Parathyroid adenoma (tissue), 2 donors: ENCODE measurements around the gene NRIP1.

Experiments
- H2AFZ ChIP-seq: fragments of 300-600 bp; sonication (generic); one replicate; pipeline ENCODE4 v1.7.0; 2017; ENCODE audit warnings: antibody characterized with exemption, mild to moderate bottlenecking
- H3K27ac ChIP-seq: fragments of 300-600 bp; sonication (generic); one replicate; pipeline ENCODE4 v1.7.0; 2017
- H3K27me3 ChIP-seq: fragments of 300-600 bp; sonication (generic); one replicate; pipeline ENCODE4 v1.7.0; 2017; ENCODE audit warnings: low read length; ENCODE audit not compliant: control insufficient read depth, insufficient read depth
- H3K36me3 ChIP-seq: fragments of 300-600 bp; sonication (generic); one replicate; pipeline ENCODE4 v1.7.0; 2017; ENCODE audit warnings: low read length; ENCODE audit not compliant: control insufficient read depth, insufficient read depth
- H3K4me1 ChIP-seq: fragments of 300-600 bp; sonication (generic); one replicate; pipeline ENCODE4 v1.7.0; 2017; ENCODE audit warnings: control low read depth
- H3K4me2 ChIP-seq: fragments of 300-600 bp; sonication (generic); one replicate; pipeline ENCODE4 v1.7.0; 2017; ENCODE audit warnings: low read length
- H3K4me3 ChIP-seq: fragments of 300-600 bp; sonication (generic); one replicate; pipeline ENCODE4 v1.7.0; 2017; ENCODE audit warnings: low read depth, low read length
- H3K79me2 ChIP-seq: fragments of 300-600 bp; sonication (generic); one replicate; pipeline ENCODE4 v1.7.0; 2017; ENCODE audit warnings: control low read depth
- H3K9ac ChIP-seq: fragments of 300-600 bp; sonication (generic); one replicate; pipeline ENCODE4 v1.7.0; 2017; ENCODE audit warnings: mild to moderate bottlenecking
- H3K9me3 ChIP-seq: fragments of 300-600 bp; sonication (generic); one replicate; pipeline ENCODE4 v1.7.0; 2017; ENCODE audit warnings: low read length; ENCODE audit not compliant: control insufficient read depth
- CTCF ChIP-seq: fragments of 300-600 bp; sonication (generic); IDR thresholded peaks from one replicate; pipeline ENCODE4 v1.7.0; 2017; ENCODE audit warnings: antibody characterized with exemption, mild to moderate bottlenecking
- donor health status: primary hyperparathyroidism.

Gene NRIP1

GRCh38 chr21:15026370-15026769 is 38.4 kb downstream of the NRIP1 start:
- TF ChIP-seq CTCF: no peak
- Histone ChIP-seq H2AFZ (no peak overlapping the region), H3K9ac (no peak overlapping the region), H3K36me3 (no peaks in the 10 kb centered on the region), H3K4me1 (no peaks in the 10 kb centered on the region), H3K27me3 (no peaks in the 10 kb centered on the region), H3K4me2 (no peak overlapping the region), H3K9me3 (no peaks in the 10 kb centered on the region), H3K27ac (no peak overlapping the region), H3K79me2 (peaks cover 8% of the 10 kb centered on the region), H3K4me3 (no peak overlapping the region)

DNA sequence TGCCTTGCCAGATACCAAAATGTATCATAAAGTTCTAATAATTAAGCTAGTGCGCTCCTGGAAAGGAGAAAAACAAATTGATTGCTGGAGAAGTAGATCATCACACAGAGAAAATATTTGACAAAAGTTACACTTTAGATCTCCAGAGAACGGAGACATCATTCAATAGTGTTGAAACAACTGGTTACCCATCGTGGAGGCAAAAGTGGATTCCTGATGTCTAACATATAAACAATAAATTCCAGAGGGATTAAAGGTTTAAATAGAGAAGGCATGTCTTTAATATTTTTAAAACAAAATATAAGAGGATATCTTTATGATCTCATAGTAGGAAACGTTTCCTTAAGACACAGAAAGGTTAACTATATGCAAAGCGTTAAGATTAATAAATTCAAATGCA is 41.0 kb downstream of the NRIP1 start:
- Histone ChIP-seq H3K4me3 (no peak overlapping the region), H3K4me1 (no peaks in the 10 kb centered on the region), H3K9ac (no peak overlapping the region), H3K36me3 (no peaks in the 10 kb centered on the region), H3K27ac (no peak overlapping the region), H3K27me3 (no peaks in the 10 kb centered on the region), H3K9me3 (no peaks in the 10 kb centered on the region), H3K4me2 (no peak overlapping the region), H3K79me2 (peaks cover 4% of the 10 kb centered on the region), H2AFZ (no peak overlapping the region)
- TF ChIP-seq CTCF: no peak

DNA sequence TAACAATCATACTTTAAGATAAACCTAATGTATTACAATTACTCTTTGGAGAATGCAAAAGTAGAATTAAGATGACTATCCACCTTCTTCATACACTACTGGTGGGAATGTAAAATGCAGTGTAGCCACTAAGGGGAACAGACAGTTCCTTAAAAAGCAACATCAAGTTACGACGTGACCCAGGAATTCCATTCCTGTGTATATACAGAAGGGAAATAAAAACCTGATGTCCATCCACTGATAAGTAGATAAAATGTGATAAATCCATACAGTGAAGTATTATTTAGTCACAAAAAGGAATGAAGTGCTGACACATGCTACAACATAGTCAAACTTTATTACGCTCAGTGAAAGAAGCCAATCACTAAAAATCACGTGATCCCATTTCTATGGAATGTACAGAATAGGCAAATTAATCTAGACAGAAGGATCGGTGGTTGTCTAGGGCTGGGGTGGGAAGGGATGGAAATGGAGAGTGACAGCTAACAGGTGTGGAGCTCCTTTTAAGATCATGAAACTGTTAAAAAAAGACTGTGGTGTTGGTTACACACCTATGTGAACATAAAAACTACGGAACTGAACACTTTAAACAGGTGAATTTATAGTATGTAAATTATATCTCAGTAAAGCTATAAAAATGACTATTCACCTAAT is 42.1 kb downstream of the NRIP1 start:
- no peak overlapping the region for H3K4me2 ChIP-seq
- H2AFZ ChIP-seq: no peak overlapping the region
- no peaks in the 10 kb centered on the region for H3K36me3 ChIP-seq
- no peak overlapping the region for H3K9ac ChIP-seq
- no peak for TF ChIP-seq CTCF
- H3K27ac ChIP-seq: no peak overlapping the region
- no peak overlapping the region for H3K4me3 ChIP-seq
- peaks cover 6% of the 10 kb centered on the region for H3K79me2 ChIP-seq
- no peaks in the 10 kb centered on the region for H3K27me3 ChIP-seq
- no peaks in the 10 kb centered on the region for H3K9me3 ChIP-seq
- H3K4me1 ChIP-seq: no peaks in the 10 kb centered on the region

DNA sequence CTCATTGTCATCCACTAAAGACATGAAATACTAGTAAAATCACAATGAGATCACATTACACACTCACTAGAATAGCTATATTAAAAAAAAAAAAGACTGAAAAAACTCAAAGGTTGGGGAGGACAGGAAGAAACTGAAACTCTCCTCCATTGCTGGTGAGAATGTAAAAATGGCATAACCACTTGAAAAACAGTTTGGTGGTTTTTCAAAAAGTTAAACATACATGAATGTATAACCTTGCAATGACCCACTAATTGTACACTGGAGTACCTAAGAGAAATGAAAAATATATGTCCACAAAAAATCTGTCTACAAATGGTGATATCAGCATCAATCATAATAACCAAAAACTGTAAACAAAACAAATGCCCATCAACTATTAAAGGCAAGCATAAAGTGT is 44.0 kb downstream of the NRIP1 start:
- Histone ChIP-seq H3K9me3 (no peaks in the 10 kb centered on the region), H3K9ac (no peak overlapping the region), H2AFZ (no peak overlapping the region), H3K79me2 (peaks cover 8% of the 10 kb centered on the region), H3K27ac (no peak overlapping the region), H3K4me2 (no peak overlapping the region), H3K4me1 (no peaks in the 10 kb centered on the region), H3K27me3 (no peaks in the 10 kb centered on the region), H3K4me3 (no peak overlapping the region), H3K36me3 (no peaks in the 10 kb centered on the region)
- no peak for TF ChIP-seq CTCF

DNA sequence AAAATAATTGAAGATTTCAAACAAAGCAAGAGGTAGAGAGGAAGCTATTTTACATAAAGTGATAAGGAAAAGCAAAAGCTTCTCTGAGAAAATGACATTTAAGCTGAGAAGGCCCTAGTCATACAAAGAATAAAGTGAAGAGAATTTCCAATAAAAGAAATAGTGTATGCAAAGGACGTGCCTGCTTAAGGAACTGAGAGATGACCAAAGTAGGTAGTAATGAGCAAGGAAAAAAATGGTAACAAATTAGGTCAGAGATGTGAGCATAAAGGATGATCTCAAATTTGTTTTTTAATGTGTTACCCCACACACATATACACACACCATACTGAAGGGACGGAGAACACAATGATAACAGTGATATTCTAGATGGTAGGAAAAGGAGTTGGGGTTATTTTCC is 46.4 kb downstream of the NRIP1 start:
- no peaks in the 10 kb centered on the region for H3K36me3 ChIP-seq
- no peak overlapping the region for H3K27ac ChIP-seq
- H2AFZ ChIP-seq: no peak overlapping the region
- H3K9ac ChIP-seq: no peak overlapping the region
- H3K79me2 ChIP-seq: peaks cover 7% of the 10 kb centered on the region
- H3K4me1 ChIP-seq: no peaks in the 10 kb centered on the region
- H3K4me2 ChIP-seq: no peak overlapping the region
- TF ChIP-seq CTCF: no peak
- no peak overlapping the region for H3K4me3 ChIP-seq
- no peaks in the 10 kb centered on the region for H3K9me3 ChIP-seq
- H3K27me3 ChIP-seq: no peaks in the 10 kb centered on the region
